ENCODE data around the gene PDHX.

DNA sequence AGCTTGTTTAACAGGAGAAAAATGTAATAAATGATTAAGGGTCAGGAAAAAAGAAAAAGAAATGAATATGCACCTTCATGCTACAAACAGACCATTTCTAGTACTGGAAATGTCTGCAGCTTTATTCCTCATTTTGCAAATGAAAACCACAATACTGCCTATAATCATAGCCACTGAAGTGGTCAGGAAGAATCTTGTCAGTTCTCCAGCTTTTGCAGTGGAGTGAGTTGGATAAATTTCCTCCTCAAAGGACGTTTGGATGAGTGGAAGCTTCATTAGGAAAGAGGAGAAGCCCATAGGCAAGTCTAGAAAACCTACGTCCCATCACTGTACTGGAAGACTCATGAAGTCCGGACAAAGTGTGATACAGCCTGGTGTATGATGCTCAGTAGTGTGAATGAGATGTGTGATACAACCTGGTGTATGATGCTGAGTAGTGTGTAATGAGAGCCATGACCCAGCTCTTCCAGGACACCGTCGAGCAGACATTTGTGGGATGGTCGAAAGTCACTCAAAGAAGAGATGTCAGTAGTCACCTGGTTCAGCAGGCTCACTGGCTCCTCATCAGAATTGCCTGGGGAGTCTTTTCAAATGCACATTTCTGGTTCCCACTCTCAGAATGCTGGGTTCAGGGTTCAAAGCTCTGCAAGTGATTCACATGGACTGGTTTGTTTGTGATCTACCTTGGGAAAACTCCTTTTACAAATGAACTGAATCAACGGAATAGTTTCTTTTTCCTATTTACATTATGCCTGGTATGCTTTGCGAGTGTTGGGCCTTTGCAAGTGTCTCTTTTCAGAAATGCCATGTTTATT, 101.3 kb downstream of the PDHX start:
- TF ChIP-seq POLR2AphosphoS5 (IDR thresholded peaks at IDR 0.05; ENCODE audit: low read depth, low read length) = no peak
- TF ChIP-seq, protein P1, sequence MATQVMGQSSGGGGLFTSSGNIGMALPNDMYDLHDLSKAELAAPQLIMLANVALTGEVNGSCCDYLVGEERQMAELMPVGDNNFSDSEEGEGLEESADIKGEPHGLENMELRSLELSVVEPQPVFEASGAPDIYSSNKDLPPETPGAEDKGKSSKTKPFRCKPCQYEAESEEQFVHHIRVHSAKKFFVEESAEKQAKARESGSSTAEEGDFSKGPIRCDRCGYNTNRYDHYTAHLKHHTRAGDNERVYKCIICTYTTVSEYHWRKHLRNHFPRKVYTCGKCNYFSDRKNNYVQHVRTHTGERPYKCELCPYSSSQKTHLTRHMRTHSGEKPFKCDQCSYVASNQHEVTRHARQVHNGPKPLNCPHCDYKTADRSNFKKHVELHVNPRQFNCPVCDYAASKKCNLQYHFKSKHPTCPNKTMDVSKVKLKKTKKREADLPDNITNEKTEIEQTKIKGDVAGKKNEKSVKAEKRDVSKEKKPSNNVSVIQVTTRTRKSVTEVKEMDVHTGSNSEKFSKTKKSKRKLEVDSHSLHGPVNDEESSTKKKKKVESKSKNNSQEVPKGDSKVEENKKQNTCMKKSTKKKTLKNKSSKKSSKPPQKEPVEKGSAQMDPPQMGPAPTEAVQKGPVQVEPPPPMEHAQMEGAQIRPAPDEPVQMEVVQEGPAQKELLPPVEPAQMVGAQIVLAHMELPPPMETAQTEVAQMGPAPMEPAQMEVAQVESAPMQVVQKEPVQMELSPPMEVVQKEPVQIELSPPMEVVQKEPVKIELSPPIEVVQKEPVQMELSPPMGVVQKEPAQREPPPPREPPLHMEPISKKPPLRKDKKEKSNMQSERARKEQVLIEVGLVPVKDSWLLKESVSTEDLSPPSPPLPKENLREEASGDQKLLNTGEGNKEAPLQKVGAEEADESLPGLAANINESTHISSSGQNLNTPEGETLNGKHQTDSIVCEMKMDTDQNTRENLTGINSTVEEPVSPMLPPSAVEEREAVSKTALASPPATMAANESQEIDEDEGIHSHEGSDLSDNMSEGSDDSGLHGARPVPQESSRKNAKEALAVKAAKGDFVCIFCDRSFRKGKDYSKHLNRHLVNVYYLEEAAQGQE (IDR thresholded peaks at IDR 0.05; ENCODE audit: insufficient read depth in 1 of 2, low read depth in 2 of 2, low read length in 2 of 2) = no peak
